WI38 (cell line): ENCODE measurements around the gene GMEB2.
"Not testable (repeated sequence)": the region's sequence is repeated elsewhere in the genome, so short reads cannot be mapped to it uniquely, and the experiment has no call there.

Source experiments
- H3K4me3 ChIP-seq: 2 replicates; pipeline ENCODE4 v1.5.1; 2011; ENCODE audit warnings: low read depth, mild to moderate bottlenecking, control low read depth, low read length
- CTCF ChIP-seq: IDR thresholded peaks from 2 replicates; pipeline ENCODE4 v1.5.1; 2012; ENCODE audit warnings: low read depth, mild to moderate bottlenecking, control low read depth, low read length

Gene GMEB2

GRCh38 chr20:63564036-63564810 lies 62.7 kb downstream of the GMEB2 start:
- no peak overlapping the region for H3K4me3 ChIP-seq
- TF ChIP-seq CTCF = no peak

- no peak overlapping the region for H3K4me3 ChIP-seq
- no peak for TF ChIP-seq CTCF
These were observed 63.5 kb downstream of the GMEB2 start for GRCh38 chr20:63563225-63563935.

GRCh38 chr20:63562461-63563224 lies 64.3 kb downstream of the GMEB2 start:
- TF ChIP-seq CTCF = no peak
- no peak overlapping the region for H3K4me3 ChIP-seq

GRCh38 chr20:63561624-63562396 lies 65.1 kb downstream of the GMEB2 start:
- H3K4me3 ChIP-seq = no peak overlapping the region
- TF ChIP-seq CTCF = no peak

- no peak for TF ChIP-seq CTCF
- no peak overlapping the region for H3K4me3 ChIP-seq
These were observed 65.9 kb downstream of the GMEB2 start for GRCh38 chr20:63560856-63561609.

GRCh38 chr20:63560333-63560805 lies 66.5 kb downstream of the GMEB2 start:
- TF ChIP-seq CTCF = no peak
- H3K4me3 ChIP-seq = no peak overlapping the region

- not testable (repeated sequence) for H3K4me3 ChIP-seq
These were observed 67.2 kb downstream of the GMEB2 start for GRCh38 chr20:63559485-63560332.
